ENCODE measurements around the gene DBN1.

Gene DBN1

GRCh38 chr5:177443144-177443983 is 30.1 kb downstream of the DBN1 start:
- DNase-seq (ENCODE audit: low read depth), result no peak

- no peak for DNase-seq (ENCODE audit: low read depth)
Measured at GRCh38 chr5:177442066-177442826, 31.2 kb downstream of the DBN1 start.

DNA sequence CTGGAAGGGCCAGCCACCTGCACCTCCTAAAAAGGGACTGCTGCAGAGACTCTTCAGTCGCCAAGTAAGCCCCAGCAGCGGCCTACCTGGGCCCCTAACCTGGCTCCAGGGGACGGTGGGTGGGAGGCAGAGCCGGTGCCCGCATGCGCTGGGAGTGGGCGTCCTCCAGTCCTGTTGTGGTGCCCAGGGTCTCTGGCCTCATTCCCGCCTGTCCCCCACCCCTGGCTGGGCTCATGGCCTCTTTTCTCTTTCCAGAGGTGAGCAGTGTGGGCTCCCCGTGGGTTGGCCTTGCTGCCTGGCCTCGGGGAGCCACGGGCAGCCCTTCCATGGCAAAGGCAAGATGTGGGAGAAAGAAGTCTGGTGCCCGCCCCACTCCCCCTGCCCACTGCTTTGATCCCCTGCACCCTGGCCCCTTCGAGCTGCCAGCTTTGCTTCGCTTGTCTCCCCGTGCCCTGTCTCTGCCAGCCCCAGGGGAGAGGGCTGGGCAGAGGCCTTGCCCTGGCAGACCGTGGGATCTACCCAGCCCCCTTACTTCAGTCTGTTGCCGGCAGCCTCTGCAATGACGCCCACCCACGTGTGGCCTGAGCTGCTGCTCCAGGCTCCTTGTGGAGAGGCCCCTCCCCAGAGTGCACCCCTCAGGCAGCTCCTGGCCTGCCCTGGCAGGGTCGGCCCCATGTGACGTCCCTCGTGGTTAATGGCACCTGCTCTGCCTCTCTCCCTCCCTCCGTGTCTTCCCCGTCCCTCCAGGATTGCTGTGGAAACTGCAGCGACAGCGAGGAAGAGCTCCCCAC is 32.2 kb downstream of the DBN1 start:
- no peak for DNase-seq (ENCODE audit: low read depth)

DNA sequence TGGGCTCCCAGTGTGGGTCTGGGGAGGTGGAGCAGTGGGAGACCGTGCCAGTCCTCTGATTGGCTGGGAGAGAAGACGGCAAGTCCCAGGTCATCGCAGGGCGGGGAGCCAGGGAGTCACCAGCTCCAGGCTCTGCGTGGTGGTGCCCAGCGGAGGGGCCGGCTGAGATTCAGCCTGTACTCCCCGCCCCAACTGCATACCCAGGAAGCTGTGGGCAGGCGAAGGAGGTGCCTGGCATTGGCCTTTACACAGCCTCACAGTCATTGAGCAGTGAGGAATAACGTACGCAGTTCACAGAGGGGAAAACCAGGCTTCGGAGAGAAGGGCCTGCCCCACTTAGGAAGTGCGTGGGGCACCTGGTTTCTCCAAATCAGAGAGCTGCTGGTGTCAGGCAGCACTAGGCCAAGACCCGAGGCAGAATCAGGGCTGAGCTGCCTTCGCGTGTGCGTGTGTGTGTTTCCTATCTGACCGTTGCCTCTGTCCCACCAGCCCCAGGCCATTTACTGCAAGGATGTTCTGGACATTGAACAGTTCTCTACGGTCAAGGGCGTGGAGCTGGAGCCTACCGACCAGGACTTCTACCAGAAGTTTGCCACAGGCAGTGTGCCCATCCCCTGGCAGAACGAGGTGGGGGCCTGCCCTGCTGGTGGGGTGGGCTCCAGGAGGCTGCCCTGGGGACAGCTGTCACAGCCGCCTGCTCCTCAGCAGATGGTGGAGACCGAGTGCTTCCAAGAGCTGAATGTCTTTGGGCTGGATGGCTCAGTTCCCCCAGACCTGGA is 33.0 kb downstream of the DBN1 start:
- no peak for DNase-seq (ENCODE audit: low read depth)

- DNase-seq (ENCODE audit: low read depth), result no peak
Measured at GRCh38 chr5:177439518-177440053, 33.8 kb downstream of the DBN1 start.

- no peak for DNase-seq (ENCODE audit: low read depth)
Measured at GRCh38 chr5:177438468-177438867, 35.0 kb downstream of the DBN1 start.

DNA sequence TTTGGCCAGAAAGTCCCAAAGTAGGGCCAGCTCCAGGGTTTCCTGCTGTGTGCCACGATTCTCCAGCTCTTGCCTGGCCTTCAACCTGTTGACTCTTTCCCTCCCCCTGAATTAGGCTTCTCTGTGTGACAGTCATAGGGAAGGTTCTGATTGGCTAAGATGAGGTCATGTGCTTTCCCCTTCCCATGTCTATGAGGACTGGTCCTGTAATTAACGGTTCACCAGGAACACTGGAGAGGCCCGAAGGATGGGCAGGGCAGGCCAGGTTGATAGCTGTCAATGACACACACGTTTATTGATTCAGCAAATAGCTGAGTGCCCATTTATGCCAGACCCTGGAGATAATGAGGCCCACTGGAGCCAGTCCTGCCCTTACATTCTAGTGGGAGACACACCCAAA is 35.8 kb downstream of the DBN1 start:
- no peak for DNase-seq (ENCODE audit: low read depth)

GRCh38 chr5:177435847-177436536 is 37.4 kb downstream of the DBN1 start:
- DNase-seq (ENCODE audit: low read depth), result no peak

DNA sequence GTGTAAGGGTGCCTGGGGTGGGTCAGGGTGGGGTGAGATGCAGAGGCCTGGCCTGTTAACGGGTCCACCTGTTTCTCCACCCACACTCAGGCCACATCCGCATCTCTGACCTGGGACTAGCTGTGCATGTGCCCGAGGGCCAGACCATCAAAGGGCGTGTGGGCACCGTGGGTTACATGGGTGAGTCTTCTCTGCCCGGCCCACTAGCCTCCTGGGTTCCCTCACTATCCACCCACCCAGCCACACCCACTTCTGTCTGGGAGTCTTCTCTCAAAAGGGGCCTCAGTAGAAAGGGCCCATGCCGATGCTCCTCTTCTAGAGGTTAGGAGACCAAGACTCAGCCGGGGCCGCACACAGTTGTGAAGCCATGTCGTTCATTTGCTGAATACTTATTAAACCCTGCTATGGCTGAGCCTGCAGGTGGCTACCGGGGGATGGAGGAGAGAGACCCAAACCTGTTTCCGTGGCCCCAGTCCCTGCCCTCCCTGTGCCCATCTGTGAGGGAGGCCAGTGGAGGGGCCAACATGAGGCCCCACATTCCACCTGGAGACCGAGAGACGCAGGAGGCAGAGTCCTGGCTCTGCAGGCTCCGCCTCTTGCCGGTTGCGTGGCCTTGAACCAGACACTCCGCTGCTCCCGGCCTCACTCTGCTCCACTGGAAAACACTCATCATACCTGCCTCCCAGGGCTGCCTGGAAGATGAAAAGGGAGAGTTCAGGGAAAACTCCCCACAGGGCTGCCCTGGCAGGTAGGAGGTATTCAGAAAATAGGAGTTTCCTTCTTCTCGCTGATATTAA is 38.3 kb downstream of the DBN1 start:
- no peak for DNase-seq (ENCODE audit: low read depth)

- no peak for DNase-seq (ENCODE audit: low read depth)
Measured at GRCh38 chr5:177434437-177434836, 39.0 kb downstream of the DBN1 start.

DNA sequence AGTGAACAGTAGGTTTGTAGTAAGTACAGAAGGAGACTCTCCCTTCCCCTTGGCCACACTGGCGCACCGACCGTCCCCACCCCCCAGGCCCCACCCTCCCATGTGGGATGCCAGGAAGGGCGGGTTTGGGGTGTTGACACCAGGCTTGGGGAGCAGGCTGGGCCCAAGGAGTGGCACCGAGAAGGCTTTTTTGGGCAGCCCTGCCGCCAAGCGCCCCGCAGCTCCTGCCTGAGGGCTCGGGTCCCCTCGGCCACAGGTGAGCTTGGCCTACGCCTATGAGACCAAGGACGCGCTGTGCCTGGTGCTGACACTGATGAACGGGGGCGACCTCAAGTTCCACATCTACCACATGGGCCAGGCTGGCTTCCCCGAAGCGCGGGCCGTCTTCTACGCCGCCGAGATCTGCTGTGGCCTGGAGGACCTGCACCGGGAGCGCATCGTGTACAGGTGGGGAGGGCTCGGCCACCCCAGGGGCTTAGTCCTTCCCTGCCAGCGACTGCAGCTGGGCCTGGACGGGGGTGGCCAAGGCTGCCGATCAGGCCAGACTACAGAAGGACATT is 39.7 kb downstream of the DBN1 start:
- no peak for DNase-seq (ENCODE audit: low read depth)

DNA sequence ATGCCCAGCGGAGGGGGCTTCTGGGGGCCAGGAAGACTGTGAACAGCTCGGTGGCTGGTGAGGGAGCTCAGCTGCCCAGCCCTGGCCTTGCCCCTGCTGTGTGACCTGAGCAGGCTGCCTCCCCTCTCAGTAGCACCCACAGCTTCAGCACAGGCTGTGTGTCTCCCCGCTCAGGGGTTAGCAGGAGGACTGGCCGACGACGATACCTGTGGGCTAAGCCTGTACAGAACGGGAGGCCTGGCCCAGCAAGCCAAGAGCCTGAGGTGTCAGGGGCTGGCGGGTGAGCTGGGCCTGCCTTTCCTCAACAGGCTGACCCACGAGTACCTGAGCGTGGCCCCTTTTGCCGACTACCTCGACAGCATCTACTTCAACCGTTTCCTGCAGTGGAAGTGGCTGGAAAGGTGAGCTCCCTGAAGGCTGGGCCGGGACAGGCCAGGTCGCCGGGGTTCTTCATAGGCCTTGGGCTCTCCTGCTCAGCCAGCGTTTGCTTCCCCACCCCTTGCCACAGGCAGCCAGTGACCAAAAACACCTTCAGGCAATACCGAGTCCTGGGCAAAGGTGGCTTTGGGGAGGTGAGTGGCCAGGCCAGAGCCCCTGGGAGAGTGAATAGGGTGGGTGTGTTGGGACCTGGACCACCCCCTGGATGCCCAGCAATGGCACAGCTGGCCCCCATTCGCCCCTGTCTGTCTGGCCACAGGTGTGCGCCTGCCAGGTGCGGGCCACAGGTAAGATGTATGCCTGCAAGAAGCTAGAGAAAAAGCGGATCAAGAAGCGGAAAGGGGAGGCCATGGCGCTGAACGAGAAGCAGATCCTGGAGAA is 40.4 kb downstream of the DBN1 start:
- DNase-seq (ENCODE audit: low read depth), result no peak

DNA sequence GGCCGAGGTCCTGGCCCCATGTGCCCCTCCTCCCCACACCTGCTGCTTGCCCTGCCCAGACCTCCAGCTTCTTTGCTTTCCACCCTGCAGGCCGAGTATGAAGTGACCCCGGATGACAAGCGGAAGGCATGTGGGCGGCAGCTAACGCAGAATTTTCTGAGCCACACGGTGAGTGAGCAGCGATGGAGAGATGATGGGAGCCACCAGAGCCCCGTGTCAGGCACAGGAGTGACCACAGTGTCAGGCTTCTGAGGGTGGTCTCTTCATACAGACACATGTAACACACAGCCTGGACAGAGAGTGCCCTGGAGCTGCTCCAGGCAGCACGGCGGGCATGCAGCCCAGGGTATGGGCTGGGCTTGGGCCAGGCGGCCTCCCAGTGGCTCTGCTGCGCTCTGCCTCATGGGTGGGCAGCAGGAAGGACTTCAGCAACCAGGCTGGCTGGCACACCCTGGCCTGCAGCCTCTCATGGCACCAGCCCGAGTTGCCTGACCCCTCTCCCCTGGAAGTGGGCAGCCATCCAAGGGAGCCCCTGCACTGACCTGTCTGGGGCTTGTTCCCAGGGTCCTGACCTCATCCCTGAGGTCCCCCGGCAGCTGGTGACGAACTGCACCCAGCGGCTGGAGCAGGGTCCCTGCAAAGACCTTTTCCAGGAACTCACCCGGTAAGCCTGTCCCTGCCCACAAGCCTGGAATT is 41.1 kb downstream of the DBN1 start:
- no peak for DNase-seq (ENCODE audit: low read depth)

DNA sequence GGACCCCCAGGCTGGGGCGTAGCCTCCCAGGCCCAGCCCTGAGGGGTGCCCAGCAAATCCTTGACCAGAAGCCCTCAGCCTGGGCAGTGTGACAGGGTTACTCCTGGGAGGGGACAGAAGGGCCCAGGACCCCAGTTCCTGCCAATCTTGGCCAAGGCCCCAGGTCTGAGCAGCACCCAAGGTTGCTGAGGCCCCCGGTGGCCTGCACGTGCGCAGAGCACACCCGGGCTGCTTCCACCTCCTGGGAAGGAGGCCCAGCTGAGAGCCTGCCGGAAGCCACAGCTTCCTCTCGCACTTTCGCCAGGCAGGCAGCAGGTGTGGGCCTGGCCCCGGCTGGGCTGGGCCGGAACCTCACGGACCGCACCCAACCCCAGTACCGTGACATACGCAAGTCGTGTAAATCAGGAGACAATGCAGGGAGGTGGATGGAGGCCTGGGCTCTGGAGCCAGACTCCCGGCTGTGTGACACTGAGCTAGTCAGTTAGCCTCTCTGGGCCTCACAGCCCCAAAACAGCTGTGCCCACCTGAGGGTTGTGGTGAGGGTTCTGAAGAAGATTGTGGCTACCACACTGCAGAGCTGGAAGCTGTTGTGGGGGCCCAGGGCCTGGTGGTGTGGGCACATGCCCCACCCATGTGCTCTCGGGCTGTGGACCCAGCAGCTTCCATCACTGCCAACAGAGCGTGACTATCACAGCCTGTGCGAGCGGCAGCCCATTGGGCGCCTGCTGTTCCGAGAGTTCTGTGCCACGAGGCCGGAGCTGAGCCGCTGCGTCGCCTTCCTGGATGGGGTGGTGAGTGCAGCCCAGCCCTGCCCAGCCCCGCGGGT is 41.9 kb downstream of the DBN1 start:
- no peak for DNase-seq (ENCODE audit: low read depth)

GRCh38 chr5:177430972-177431316 is 42.5 kb downstream of the DBN1 start:
- DNase-seq (ENCODE audit: low read depth), result no peak

GRCh38 chr5:177430140-177430951 is 43.1 kb downstream of the DBN1 start:
- no peak for DNase-seq (ENCODE audit: low read depth)
